ENCODE data around the gene NUP93.
"Not testable (repeated sequence)": the region's sequence is repeated elsewhere in the genome, so short reads cannot be mapped to it uniquely, and the experiment has no call there.

NUP93 gene

GRCh38 chr16:56736476-56736875 is 6.5 kb downstream of the NUP93 start:
- Histone ChIP-seq H3K4me1 (ENCODE audit: insufficient read depth, low read length) (peaks cover 20% of the 10 kb centered on the region), H4K20me1 (ENCODE audit: insufficient read depth, low read length) (peaks cover 53% of the 10 kb centered on the region; the same call in 1 of the 2 replicates), H3K9ac (ENCODE audit: low read depth, low read length) (no peak overlapping the region), H2AFZ (ENCODE audit: low read depth, low read length) (no peak overlapping the region), H3K4me3 (ENCODE audit: low read depth in 1 of 2, low read length in 2 of 2) (no peak overlapping the region), H3K27me3 (ENCODE audit: insufficient read depth, low read length, poor library complexity) (no peaks in the 10 kb centered on the region), H3K27ac (ENCODE audit: low read length) (no peak overlapping the region), H3K4me2 (ENCODE audit: insufficient read depth, low read length) (no peak overlapping the region), H3K36me3 (ENCODE audit: insufficient read depth, low read length) (peaks cover 20% of the 10 kb centered on the region; the same call in 1 of the 2 replicates), H3K79me2 (ENCODE audit: insufficient read depth, low read length) (peaks cover 77% of the 10 kb centered on the region), H3K9me3 (ENCODE audit: insufficient read depth, low read length, severe bottlenecking) (peaks cover 6% of the 10 kb centered on the region)
- DNase-seq = no peak
- TF ChIP-seq EZH2 (IDR thresholded peaks at IDR 0.05; ENCODE audit: borderline replicate concordance, low read depth, low read length, severe bottlenecking) = no peak
- no peak for TF ChIP-seq CTCF (IDR thresholded peaks at IDR 0.05; ENCODE audit: borderline replicate concordance, extremely low read depth, low read length, poor library complexity, severe bottlenecking)
- ATAC-seq (ENCODE audit: insufficient read depth, low read depth) = no peak

DNA sequence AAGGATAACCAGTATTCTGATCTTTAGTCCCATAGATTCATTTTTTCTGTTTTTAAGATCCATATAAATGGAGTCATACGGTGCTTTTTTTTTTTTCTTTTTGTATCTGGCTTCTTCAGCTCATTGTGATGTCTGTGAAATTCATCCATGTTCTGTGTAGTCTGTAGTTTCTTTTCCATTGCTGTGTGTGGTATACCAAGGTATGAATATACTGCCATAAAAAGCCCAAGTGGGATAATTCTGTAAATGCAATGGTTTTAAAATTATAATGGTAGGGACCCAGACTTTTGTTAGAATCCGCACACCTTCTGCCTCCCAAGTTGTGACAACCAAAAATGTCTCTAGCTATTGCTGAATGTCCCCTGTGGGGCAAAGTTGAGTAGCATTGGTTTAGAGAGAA is 7.6 kb downstream of the NUP93 start:
- Histone ChIP-seq H3K9ac (ENCODE audit: low read depth, low read length) (no peak overlapping the region), H3K4me2 (ENCODE audit: insufficient read depth, low read length) (no peak overlapping the region), H2AFZ (ENCODE audit: low read depth, low read length) (no peak overlapping the region), H3K27me3 (ENCODE audit: insufficient read depth, low read length, poor library complexity) (no peaks in the 10 kb centered on the region), H3K4me1 (ENCODE audit: insufficient read depth, low read length) (peaks cover 10% of the 10 kb centered on the region; the same call in 1 of the 2 replicates), H3K9me3 (ENCODE audit: insufficient read depth, low read length, severe bottlenecking) (peaks cover 6% of the 10 kb centered on the region), H3K36me3 (ENCODE audit: insufficient read depth, low read length) (peaks cover 16% of the 10 kb centered on the region; the same call in 1 of the 2 replicates), H3K27ac (ENCODE audit: low read length) (no peak overlapping the region), H3K4me3 (ENCODE audit: low read depth in 1 of 2, low read length in 2 of 2) (no peak overlapping the region), H4K20me1 (ENCODE audit: insufficient read depth, low read length) (peaks cover 50% of the 10 kb centered on the region; the same call in 1 of the 2 replicates), H3K79me2 (ENCODE audit: insufficient read depth, low read length) (peaks cover 77% of the 10 kb centered on the region)
- TF ChIP-seq EZH2 (IDR thresholded peaks at IDR 0.05; ENCODE audit: borderline replicate concordance, low read depth, low read length, severe bottlenecking) (no peak), CTCF (IDR thresholded peaks at IDR 0.05; ENCODE audit: borderline replicate concordance, extremely low read depth, low read length, poor library complexity, severe bottlenecking) (no peak)
- ATAC-seq (ENCODE audit: insufficient read depth, low read depth) = no peak; the same call in 2 of the 3 replicates
- DNase-seq = no peak

GRCh38 chr16:56738221-56738620 is 8.3 kb downstream of the NUP93 start:
- TF ChIP-seq CTCF (IDR thresholded peaks at IDR 0.05; ENCODE audit: borderline replicate concordance, extremely low read depth, low read length, poor library complexity, severe bottlenecking) (no peak), EZH2 (IDR thresholded peaks at IDR 0.05; ENCODE audit: borderline replicate concordance, low read depth, low read length, severe bottlenecking) (no peak)
- peaks cover 16% of the 10 kb centered on the region; the same call in 1 of the 2 replicates for H3K36me3 ChIP-seq (ENCODE audit: insufficient read depth, low read length)
- H3K27me3 ChIP-seq (ENCODE audit: insufficient read depth, low read length, poor library complexity) = no peaks in the 10 kb centered on the region
- no peak overlapping the region for H3K27ac ChIP-seq (ENCODE audit: low read length)
- peaks cover 4% of the 10 kb centered on the region; the same call in 1 of the 2 replicates for H3K4me1 ChIP-seq (ENCODE audit: insufficient read depth, low read length)
- no peak overlapping the region for H2AFZ ChIP-seq (ENCODE audit: low read depth, low read length)
- no peak overlapping the region for H3K4me3 ChIP-seq (ENCODE audit: low read depth in 1 of 2, low read length in 2 of 2)
- peaks cover 6% of the 10 kb centered on the region for H3K9me3 ChIP-seq (ENCODE audit: insufficient read depth, low read length, severe bottlenecking)
- peaks cover 77% of the 10 kb centered on the region for H3K79me2 ChIP-seq (ENCODE audit: insufficient read depth, low read length)
- no peak for ATAC-seq (ENCODE audit: insufficient read depth, low read depth)
- peaks cover 47% of the 10 kb centered on the region; the same call in 1 of the 2 replicates for H4K20me1 ChIP-seq (ENCODE audit: insufficient read depth, low read length)
- H3K9ac ChIP-seq (ENCODE audit: low read depth, low read length) = no peak overlapping the region
- no peak overlapping the region for H3K4me2 ChIP-seq (ENCODE audit: insufficient read depth, low read length)
- DNase-seq = no peak

- H3K79me2 ChIP-seq (ENCODE audit: insufficient read depth, low read length) = peaks cover 77% of the 10 kb centered on the region
Observed at GRCh38 chr16:56739378-56739777, 9.4 kb downstream of the NUP93 start.

More at GRCh38 chr16:56739378-56739777, 9.4 kb downstream of the NUP93 start:
- H3K27me3 ChIP-seq (ENCODE audit: insufficient read depth, low read length, poor library complexity); H3K4me1 ChIP-seq (ENCODE audit: insufficient read depth, low read length); H3K27ac ChIP-seq (ENCODE audit: low read length); H3K9me3 ChIP-seq (ENCODE audit: insufficient read depth, low read length, severe bottlenecking); H3K4me3 ChIP-seq (ENCODE audit: low read depth in 1 of 2, low read length in 2 of 2); H2AFZ ChIP-seq (ENCODE audit: low read depth, low read length); DNase-seq; H3K9ac ChIP-seq (ENCODE audit: low read depth, low read length); H3K4me2 ChIP-seq (ENCODE audit: insufficient read depth, low read length); ATAC-seq (ENCODE audit: insufficient read depth, low read depth): not testable (repeated sequence)
- peaks cover 13% of the 10 kb centered on the region; the same call in 1 of the 2 replicates for H3K36me3 ChIP-seq (ENCODE audit: insufficient read depth, low read length)
- H4K20me1 ChIP-seq (ENCODE audit: insufficient read depth, low read length) = peaks cover 49% of the 10 kb centered on the region; the same call in 1 of the 2 replicates

Measured in DND-41 (cell line).